Choroid plexus epithelial cell (primary cell): Measurements from ENCODE around the gene EEF2.
"Not testable (repeated sequence)": the region's sequence is repeated elsewhere in the genome, so short reads cannot be mapped to it uniquely, and the experiment has no call there.

Experiments
- DNase-seq: peaks from one replicate; pipeline ENCODE4 v3.0.0-alpha.2; 2010; ENCODE audit warnings: low read depth
- H3K4me3 ChIP-seq: 2 replicates; pipeline ENCODE4 v1.5.1; 2011; ENCODE audit warnings: low read depth, mild to moderate bottlenecking, control low read depth, low read length, moderate library complexity
- CTCF ChIP-seq: conservative IDR thresholded peaks from 2 replicates; pipeline ENCODE4 v1.5.1; 2011; ENCODE audit warnings: low read depth, mild to moderate bottlenecking, control low read depth, inconsistent platforms, low read length, moderate library complexity

The EEF2 gene

GRCh38 chr19:3950871-3951861 is 34.1 kb downstream of the EEF2 start:
- no peak for TF ChIP-seq CTCF
- no peak for DNase-seq
- no peak overlapping the region for H3K4me3 ChIP-seq

- DNase-seq, result no peak
- no peak overlapping the region for H3K4me3 ChIP-seq
- no peak for TF ChIP-seq CTCF
These were observed 35.0 kb downstream of the EEF2 start for GRCh38 chr19:3949997-3950859.

GRCh38 chr19:3949294-3949693 is 36.0 kb downstream of the EEF2 start:
- no peak for DNase-seq
- no peak for TF ChIP-seq CTCF
- no peak overlapping the region for H3K4me3 ChIP-seq

GRCh38 chr19:3947316-3947933 is 37.8 kb downstream of the EEF2 start:
- DNase-seq, H3K4me3 ChIP-seq: not testable (repeated sequence)

- no peak for TF ChIP-seq CTCF
- no peak overlapping the region for H3K4me3 ChIP-seq
- DNase-seq, result no peak
These were observed 39.4 kb downstream of the EEF2 start for GRCh38 chr19:3945838-3946237.

GRCh38 chr19:3944018-3944721 is 41.1 kb downstream of the EEF2 start:
- no peak for DNase-seq
- no peak overlapping the region for H3K4me3 ChIP-seq
- TF ChIP-seq CTCF, result no peak
